ENCODE data around the gene IL22RA2.
A peak's percentile ranks its signal among the peaks of the same experiment; 100 is the strongest.
"Not testable (repeated sequence)": the region's sequence is repeated elsewhere in the genome, so short reads cannot be mapped to it uniquely, and the experiment has no call there.

The IL22RA2 gene

DNA sequence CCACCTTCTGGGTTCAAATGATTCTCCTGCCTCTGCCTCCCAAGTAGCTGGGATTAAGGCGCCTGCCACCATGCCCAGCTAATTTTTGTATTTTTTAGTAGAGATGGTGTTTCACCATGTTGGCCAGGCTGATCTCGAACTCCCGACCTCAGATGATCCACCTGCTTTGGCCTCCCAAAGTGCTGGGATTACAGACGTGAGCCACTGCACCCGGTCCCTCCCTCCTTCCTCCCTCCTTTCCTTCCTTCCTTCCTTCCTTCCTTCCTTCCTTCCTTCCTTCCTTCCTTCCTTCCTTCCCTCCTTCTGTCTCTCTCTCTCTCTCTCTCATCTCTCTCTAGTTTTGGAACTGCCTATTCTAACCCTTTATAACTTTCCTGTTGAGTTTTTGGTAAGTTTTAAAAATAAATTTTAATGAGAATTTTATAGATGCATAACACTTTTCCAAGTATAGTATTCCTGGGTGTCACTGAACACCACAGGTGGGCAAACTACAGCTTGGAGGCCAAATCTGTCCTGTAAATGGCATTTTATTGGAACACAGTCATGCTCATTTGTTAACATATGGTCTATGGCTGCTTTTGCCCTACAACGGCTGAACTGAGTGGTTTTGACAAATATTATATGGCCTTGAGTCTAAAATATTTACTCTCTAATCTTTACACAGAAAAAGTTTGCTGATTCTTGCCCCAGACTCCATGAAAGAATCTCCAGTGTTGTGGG, 66.2 kb downstream of the IL22RA2 start:
- intact Hi-C loops (cut with DNase I); DNase-seq: not testable (repeated sequence)

DNA sequence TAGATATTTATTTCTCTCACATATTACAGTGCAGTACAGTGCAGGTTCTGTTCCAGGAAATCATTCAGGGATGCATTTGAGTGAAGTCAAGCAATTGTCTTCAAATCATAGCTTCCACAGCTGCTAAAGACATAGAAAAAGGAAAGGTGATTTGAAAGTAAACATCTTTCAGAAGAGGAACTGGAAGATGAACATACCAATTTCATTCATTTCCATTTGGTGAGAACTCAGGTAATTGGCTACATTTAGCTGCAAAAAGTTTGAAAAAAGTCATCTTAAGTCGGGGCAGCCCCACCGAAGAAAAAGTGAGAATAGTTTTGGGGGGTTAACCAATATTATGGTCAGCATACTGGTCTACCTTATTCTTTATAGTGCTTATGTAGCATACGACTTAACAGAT, 67.3 kb downstream of the IL22RA2 start:
- no peak for DNase-seq
- intact Hi-C loops (cut with DNase I) = no loop called here

DNA sequence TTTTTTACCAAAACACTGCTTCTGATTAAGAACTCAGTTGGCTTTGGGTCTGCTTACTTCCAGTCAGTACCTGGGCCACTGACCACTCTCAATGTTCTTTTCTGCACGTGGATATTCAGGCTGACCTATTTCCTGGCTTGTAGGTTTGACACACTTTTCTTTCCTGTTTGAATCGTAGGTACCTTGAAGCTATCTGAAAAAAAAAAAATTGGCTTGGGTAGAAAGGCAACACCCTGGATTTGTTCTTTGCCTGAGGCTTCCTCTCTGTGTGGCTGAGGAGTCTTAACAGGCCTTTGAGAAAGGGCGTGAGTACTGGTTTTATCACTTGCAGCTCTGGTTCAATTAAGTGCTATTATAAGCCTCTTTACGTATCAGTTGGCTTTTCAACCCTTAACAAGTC, 68.1 kb downstream of the IL22RA2 start:
- DNase-seq = no peak
- intact Hi-C loops (cut with DNase I) = no loop called here

DNA sequence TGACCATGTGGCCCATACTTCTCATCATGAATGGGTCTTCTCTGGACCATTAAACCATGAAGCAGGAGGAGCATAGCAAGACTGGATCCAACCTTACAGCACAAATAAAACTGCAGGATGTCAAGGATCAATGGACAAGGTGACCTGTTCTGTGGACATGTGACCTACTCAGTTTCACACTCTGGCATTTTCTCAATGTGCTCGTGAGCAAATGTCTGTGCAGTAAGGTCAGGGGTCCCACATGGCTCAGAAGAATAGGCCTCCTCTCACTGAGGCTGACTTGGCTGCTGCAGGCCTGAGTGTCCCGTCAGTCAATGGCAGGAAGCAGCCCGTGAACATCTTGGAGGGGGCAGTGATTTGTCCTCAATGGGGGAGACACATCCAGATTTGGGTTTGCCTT, 68.5 kb downstream of the IL22RA2 start:
- intact Hi-C loops (cut with DNase I) = no loop called here
- DNase-seq = no peak

DNA sequence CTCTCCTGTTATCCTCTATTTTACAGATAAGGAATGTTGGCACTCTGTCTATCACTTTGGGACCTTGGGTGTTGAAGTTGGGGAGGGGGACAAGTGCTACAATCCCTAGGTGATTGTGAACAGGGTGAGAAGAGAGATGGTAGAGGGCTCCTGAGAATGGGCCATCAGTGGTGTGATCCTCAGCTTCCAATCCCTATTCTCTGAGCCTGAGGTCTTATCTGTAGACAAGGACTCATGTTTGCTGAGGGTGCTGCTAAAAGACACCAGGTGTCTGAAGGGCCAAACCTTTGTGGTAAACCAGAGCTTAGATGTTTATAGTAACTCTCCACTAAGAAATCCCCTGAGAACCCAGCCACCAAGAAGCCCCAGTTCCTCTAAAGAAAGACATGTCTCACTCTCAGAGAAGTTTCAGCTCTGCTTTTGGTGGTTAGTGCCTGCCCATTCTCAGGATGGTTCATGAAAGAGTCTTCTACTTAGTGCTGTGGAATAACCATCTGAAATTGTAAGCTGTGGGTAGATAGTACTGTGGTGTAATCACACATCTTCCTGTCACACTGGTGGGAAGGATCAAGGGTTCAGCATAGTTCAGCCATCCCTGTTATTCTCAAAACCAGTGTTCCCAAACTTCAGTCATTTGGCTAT, 70.5 kb downstream of the IL22RA2 start:
- DNase-seq = no peak
- intact Hi-C loops (cut with DNase I) = no loop called here

DNA sequence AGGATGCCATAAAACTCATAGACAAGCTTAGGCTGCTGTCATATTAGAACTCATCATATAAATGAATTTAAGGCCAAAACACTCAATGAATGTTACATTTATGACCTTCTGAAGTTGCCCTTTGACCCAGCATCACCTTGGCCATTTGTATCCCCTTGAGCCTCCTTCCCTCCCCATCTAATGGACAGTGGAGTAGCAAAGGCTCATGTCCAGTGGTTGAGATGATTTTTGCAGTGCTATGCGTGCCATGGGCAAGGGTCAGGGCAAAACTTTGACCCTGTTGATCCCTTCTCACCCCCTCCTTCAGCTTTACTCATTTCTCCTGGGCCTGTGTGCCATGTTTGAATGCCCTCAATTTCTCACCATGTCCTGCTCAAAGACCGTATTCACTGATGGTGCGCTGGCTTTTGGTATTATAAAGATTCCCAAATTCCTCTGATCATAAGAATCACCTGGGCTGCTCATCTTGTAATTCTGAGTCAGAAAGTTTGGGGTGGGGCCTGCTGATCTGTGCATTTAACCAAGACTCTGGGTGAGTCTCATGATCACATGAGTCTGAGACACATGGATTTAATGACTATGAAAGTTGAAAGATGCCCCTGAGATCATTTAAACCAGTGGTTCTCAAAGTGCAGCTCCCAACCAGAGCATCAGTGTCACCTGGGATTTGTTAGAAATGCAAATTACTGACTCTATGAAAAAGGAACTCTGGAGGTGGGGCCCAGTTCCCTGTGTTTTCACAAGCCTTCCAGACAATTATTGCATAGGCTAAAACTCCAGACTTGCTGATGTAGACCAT, 71.2 kb downstream of the IL22RA2 start:
- no peak for DNase-seq
- intact Hi-C loops (cut with DNase I) = no loop called here

DNA sequence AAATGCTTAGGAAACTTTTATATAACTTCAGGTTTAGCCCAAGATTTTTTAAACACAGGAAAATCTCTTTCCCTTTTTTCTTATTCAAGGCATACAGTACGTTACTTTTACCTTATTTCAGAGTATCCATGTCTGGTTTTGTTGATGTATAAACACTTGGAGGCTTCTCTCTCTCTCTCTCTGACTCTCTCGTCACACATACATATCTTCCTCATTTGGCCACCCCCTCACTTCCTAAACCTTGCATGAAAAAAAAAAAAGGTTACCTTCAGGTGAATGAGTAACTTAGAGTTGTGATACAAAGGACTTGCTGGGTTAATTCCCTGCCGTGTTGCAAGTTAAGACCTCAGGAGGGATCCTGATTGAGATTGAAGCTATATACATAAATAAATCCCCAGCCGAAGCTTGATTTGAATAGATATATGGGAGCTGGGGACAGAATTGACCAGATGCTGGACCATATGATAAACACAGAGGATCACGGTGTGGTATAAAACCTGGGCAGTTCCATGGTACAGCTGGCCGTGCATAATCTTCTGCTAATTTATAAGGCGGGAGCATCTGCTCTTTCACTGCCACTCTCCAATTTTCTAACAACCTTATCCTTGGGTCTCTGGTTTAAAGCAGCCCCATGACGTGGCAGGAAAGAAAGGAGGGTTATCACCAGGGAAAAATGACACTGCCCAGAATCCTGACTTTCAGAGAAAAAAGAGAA, 73.6 kb downstream of the IL22RA2 start:
- DNase-seq = no peak

DNA sequence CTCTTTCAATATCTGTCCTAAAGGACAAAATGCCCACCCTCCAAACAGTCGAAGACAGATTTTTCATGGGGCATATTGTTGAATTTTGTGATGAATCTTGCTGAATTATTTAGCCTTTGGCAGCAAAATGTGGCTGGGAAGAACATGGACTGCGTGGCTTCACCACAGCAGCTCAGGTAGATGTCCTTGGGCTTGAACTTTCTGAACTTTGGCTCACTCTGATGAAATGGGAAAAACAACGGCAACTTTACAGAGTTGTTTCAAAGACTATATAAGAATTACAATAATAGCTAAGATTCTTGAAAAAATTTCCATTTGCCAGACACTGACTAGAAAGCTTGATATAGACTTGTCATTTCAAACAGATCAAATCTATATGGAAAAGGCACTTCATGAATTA, 75.9 kb downstream of the IL22RA2 start:
- no peak for DNase-seq
- intact Hi-C loops (cut with DNase I) = loop anchor here (10.0 kb wide), 1 partner anchor 107 kb away; no protein-coding TSS in a partner anchor

More for the DNA sequence above, 73.6 kb downstream of the IL22RA2 start:
- intact Hi-C loops (cut with DNase I) = loop anchor here (10.0 kb wide), 1 partner anchor 105 kb away; no protein-coding TSS in a partner anchor

DNA sequence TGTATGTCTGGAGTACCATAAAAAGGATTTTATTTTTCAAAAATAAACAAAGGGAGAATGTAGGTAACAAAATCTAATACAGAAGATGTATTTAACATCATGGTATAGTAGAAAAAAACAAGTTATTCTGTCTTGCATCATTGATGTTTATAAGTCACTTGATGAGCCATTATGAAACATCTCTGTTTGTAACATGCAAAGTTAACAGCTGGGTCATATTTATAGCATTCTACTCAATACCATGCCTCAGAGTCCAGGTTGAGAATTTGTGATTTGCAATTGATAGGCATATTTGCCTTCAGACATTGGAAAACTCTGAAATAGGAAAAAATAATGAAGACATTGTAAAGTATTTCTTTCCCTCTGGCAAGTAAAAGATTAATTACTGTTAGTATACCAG, 76.4 kb downstream of the IL22RA2 start:
- DNase-seq = no peak
- intact Hi-C loops (cut with DNase I) = loop anchor here (10.0 kb wide), 1 partner anchor 108 kb away; no protein-coding TSS in a partner anchor

DNA sequence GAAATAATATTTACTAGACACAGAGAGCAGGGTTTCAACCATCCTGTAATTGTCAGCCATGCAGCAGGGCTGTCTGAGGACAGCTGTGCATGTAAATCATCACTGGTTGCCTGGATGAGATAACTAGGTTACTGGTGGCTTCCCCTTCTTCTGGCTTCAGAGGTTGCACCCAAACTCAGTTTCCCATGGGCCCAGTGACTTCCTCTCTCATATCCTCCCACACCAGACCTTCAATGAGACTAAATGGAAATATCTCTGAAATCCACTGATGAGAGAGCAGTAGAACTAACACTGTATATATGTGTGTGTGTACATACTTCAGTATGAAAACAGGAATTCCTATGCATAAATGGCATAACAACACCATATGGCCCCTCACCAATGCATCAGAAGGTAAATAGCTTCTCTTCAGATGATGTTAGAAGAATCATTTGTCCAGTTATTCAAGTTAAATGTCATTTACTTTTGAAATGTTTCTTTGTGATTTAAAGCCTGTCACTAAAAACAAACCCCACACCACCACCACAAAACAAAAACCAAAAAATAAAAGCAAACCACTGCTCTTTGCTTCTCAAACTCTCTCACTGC, 77.7 kb downstream of the IL22RA2 start:
- intact Hi-C loops (cut with DNase I) = loop anchor here (10.0 kb wide), 1 partner anchor 109 kb away; no protein-coding TSS in a partner anchor

DNA sequence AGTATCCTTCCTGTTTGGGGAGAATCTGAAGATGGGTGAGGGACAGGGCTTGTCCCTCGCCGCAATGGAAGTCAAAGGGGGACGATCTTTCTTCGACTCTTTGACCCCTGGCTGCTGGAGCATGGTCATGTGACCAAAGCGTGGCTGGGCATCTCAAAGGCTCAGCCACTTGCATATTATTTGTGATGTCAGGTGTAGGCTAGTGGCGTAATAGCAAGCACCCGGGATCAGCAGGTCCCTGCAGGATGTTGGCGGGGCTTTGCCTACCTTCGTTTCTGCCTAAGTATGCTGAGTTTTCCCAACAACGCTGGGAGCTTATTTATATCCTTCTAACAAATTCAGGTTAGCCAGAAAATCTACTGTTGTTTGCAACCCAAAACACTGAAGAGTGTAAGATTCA, 78.4 kb downstream of the IL22RA2 start:
- intact Hi-C loops (cut with DNase I) = loop anchor here (10.0 kb wide), 1 partner anchor 110 kb away; no protein-coding TSS in a partner anchor
- no peak for DNase-seq

More for the DNA sequence above, 77.7 kb downstream of the IL22RA2 start:
- peak in 3 of 42 donors; percentile 13 to 21 (median 13) for DNase-seq

DNA sequence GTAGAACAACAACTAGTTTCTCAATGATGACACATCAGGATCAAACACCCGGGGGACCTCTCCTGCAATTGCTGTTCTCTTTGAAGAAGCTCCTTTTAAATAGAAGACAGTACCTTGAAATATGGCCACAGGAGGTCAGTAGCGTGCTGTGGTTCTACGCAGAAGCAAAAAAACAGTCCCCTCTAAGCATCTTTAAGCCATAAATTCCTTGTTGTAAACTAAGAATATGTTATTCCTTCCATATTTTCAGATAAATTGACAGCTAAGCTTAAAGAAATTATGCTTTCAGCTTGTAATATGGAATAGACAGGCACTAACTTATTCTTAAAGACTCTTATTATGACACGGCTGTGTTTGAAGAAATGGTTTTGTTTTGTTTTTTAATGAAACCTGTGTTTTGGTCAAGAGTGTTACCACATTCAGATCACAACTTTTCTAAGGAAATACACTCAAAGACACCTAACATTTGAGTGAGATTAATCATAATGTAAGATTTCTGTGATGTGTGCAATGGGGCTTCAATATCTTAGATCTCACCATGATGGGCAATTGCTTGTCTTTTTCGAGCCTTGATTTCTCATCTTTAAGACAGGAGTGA, 78.9 kb downstream of the IL22RA2 start:
- peak in 37 of 42 donors; percentile 25 to 82 (median 62) for DNase-seq
- intact Hi-C loops (cut with DNase I) = loop anchor here (5.0 to 10.0 kb wide), 2 partner anchors 110 to 553 kb away; no protein-coding TSS in a partner anchor

All from head of caudate nucleus (tissue), 42 donors.